ENCODE results near the gene SLC9A9.

The SLC9A9 gene

GRCh38 chr3:143412084-143412483 is 436.2 kb downstream of the SLC9A9 start:
- no peak for DNase-seq (ENCODE audit: low read depth)

- no peak for DNase-seq (ENCODE audit: low read depth)
Measured at GRCh38 chr3:143410259-143410658, 438.0 kb downstream of the SLC9A9 start.

GRCh38 chr3:143408771-143409170 is 439.5 kb downstream of the SLC9A9 start:
- no peak for DNase-seq (ENCODE audit: low read depth)

- no peak for DNase-seq (ENCODE audit: low read depth)
Measured at GRCh38 chr3:143402602-143403001, 445.7 kb downstream of the SLC9A9 start.

- no peak for DNase-seq (ENCODE audit: low read depth)
Measured at GRCh38 chr3:143396790-143397189, 451.5 kb downstream of the SLC9A9 start.

GRCh38 chr3:143389388-143389787 is 458.9 kb downstream of the SLC9A9 start:
- DNase-seq (ENCODE audit: low read depth) = no peak

- no peak for DNase-seq (ENCODE audit: low read depth)
Measured at GRCh38 chr3:143387425-143387824, 460.8 kb downstream of the SLC9A9 start.

GRCh38 chr3:143384076-143384475 is 464.2 kb downstream of the SLC9A9 start:
- no peak for DNase-seq (ENCODE audit: low read depth)

GRCh38 chr3:143383421-143383820 is 464.8 kb downstream of the SLC9A9 start:
- DNase-seq (ENCODE audit: low read depth) = no peak

GRCh38 chr3:143382816-143383215 is 465.5 kb downstream of the SLC9A9 start:
- no peak for DNase-seq (ENCODE audit: low read depth)

- DNase-seq (ENCODE audit: low read depth) = no peak
Measured at GRCh38 chr3:143380449-143380848, 467.8 kb downstream of the SLC9A9 start.

- no peak for DNase-seq (ENCODE audit: low read depth)
Measured at GRCh38 chr3:143375698-143376097, 472.6 kb downstream of the SLC9A9 start.

- no peak for DNase-seq (ENCODE audit: low read depth)
Measured at GRCh38 chr3:143367171-143367570, 481.1 kb downstream of the SLC9A9 start.

- DNase-seq (ENCODE audit: low read depth) = no peak
Measured at GRCh38 chr3:143366672-143367071, 481.6 kb downstream of the SLC9A9 start.

GRCh38 chr3:143363949-143364348 is 484.3 kb downstream of the SLC9A9 start:
- no peak for DNase-seq (ENCODE audit: low read depth)

GRCh38 chr3:143363276-143363675 is 485.0 kb downstream of the SLC9A9 start:
- no peak for DNase-seq (ENCODE audit: low read depth)

GRCh38 chr3:143362115-143362991 is 485.9 kb downstream of the SLC9A9 start:
- DNase-seq (ENCODE audit: low read depth) = no peak

GRCh38 chr3:143361589-143361988 is 486.7 kb downstream of the SLC9A9 start:
- no peak for DNase-seq (ENCODE audit: low read depth)

- DNase-seq (ENCODE audit: low read depth) = no peak
Measured at GRCh38 chr3:143360244-143360643, 488.0 kb downstream of the SLC9A9 start.

- DNase-seq (ENCODE audit: low read depth) = no peak
Measured at GRCh38 chr3:143358793-143359491, 489.3 kb downstream of the SLC9A9 start.

- no peak for DNase-seq (ENCODE audit: low read depth)
Measured at GRCh38 chr3:143358155-143358792, 490.0 kb downstream of the SLC9A9 start.

- DNase-seq (ENCODE audit: low read depth) = no peak
Measured at GRCh38 chr3:143357700-143358099, 490.6 kb downstream of the SLC9A9 start.

- no peak for DNase-seq (ENCODE audit: low read depth)
Measured at GRCh38 chr3:143356839-143357238, 491.4 kb downstream of the SLC9A9 start.

All from T-helper 22 cell (primary cell).